ENCODE measurements around the gene ITGB4.

The ITGB4 gene

DNA sequence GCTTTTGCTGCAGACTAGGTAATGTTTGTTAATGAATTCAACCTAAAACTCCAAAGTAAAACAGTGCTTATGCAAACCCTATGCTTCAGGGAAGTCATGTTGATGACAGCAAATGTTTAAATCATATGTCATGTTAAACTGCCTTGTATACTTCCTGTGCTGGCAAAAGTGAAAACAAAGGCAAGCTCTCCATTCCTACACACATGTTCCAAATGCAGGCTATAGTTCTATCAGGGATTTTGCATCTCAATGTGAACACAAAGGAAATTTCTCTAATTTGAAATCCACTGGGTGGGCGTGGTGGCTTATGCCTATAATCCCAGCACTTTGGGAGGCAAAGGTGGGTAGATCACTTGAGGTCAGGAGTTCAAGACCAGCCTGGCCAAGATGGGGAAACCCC lies 82.6 kb downstream of the ITGB4 start:
- DNase-seq: no peak

DNA sequence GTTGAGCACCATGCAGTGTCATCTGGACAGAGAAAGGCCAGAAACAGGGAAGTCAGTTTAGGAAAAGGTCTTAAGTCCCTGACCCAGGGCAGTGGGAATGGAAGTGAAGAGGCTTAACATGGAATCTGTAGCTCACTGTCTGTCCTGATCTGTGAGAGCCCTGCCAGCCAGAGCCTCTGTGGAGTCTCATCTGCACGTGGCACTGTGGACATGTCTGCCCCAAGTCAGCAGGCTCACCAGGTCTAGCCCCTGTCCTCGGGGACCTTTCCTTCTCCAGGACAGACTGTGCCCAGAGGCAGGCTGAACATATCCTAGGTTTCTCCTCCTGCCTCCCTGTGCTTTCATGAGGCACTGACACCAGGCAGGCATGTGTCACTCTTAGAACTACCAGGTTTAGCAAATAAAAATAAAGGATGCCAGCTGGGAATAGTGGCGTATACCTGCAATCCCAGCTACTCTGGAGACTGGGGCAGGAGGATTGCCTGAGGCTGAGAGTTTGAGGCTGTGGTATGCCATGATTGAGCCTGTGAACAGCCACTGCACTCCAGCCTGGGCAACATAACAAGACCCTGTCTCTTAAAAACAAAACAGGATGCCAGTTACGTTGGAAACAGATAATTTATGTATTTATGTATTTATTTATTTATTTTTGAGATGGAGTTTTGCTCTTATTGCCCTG lies 85.7 kb downstream of the ITGB4 start:
- DNase-seq: no peak

Measured in activated CD4-positive, alpha-beta T cell treated with anti-CD3 and anti-CD28 coated beads for 1 hour (primary cell).